ENCODE data around the gene KRT15. TPM values are rescaled to one million over a fixed set of nuclear protein-coding genes. Genes with fewer than 3 reads are reported as not detected.

KRT15 gene
- total and polyA plus RNA-seq, 7 donors, result 0.08 to 0.56 (median 0.18) TPM; not detected in 3

- Histone ChIP-seq H3K9me3 (no peaks in the 10 kb centered on the region), H3K4me1 (no peaks in the 10 kb centered on the region), H3K36me3 (ENCODE audit: insufficient read depth in 1 of 2, low read depth in 1 of 2) (no peaks in the 10 kb centered on the region), H3K4me3 (no peak overlapping the region), H3K27ac (no peak overlapping the region), H3K27me3 (ENCODE audit: insufficient read depth in 3 of 3, low read length in 2 of 3) (peaks cover 0 to 13% (median 8%) of the 10 kb centered on the region in 3 donors)
- ATAC-seq (no peak), DNase-seq (no peak)
- intact Hi-C loops (cut with DNase I), result no loop called here
- TF ChIP-seq CTCF (IDR thresholded peaks at IDR 0.05), result no peak
- WGBS, 3 donors, result 78 to 85% (median 83%) methylated on average over 7 of the region's 7 CpGs
Observed at GRCh38 chr17:41536741-41537613, 18.3 kb upstream of the KRT15 start.

- Histone ChIP-seq H3K4me1 (no peaks in the 10 kb centered on the region), H3K27me3 (ENCODE audit: insufficient read depth in 3 of 3, low read length in 2 of 3) (peaks cover 0 to 16% (median 8%) of the 10 kb centered on the region in 3 donors), H3K36me3 (ENCODE audit: insufficient read depth in 1 of 2, low read depth in 1 of 2) (no peaks in the 10 kb centered on the region), H3K27ac (no peak overlapping the region), H3K4me3 (no peak overlapping the region), H3K9me3 (no peaks in the 10 kb centered on the region)
- ATAC-seq (no peak), DNase-seq (no peak)
- TF ChIP-seq CTCF (IDR thresholded peaks at IDR 0.05), result no peak
- 47 to 58% (median 52%) methylated on average over 15 of the region's 15 CpGs for WGBS, 3 donors
- intact Hi-C loops (cut with DNase I), result no loop called here
Observed at GRCh38 chr17:41535764-41536481, 17.2 kb upstream of the KRT15 start.

GRCh38 chr17:41534899-41535546 lies 16.3 kb upstream of the KRT15 start:
- WGBS, 3 donors, result 68 to 73% (median 70%) methylated on average over 7 of the region's 7 CpGs
- intact Hi-C loops (cut with DNase I), result no loop called here
- no peak overlapping the region for H3K27ac ChIP-seq
- no peak for TF ChIP-seq CTCF (IDR thresholded peaks at IDR 0.05)
- no peaks in the 10 kb centered on the region for H3K36me3 ChIP-seq (ENCODE audit: insufficient read depth in 1 of 2, low read depth in 1 of 2)
- DNase-seq (no peak), ATAC-seq (no peak)
- peaks cover 0 to 25% (median 8%) of the 10 kb centered on the region in 3 donors for H3K27me3 ChIP-seq (ENCODE audit: insufficient read depth in 3 of 3, low read length in 2 of 3)
- no peak overlapping the region for H3K4me3 ChIP-seq
- no peaks in the 10 kb centered on the region for H3K4me1 ChIP-seq
- H3K9me3 ChIP-seq, result no peaks in the 10 kb centered on the region

- H3K27me3 ChIP-seq (ENCODE audit: insufficient read depth in 3 of 3, low read length in 2 of 3), result peaks cover 0 to 38% (median 8%) of the 10 kb centered on the region in 3 donors
- DNase-seq (no peak), ATAC-seq (no peak)
- no peaks in the 10 kb centered on the region for H3K4me1 ChIP-seq
- no peak for TF ChIP-seq CTCF (IDR thresholded peaks at IDR 0.05)
- 78 to 85% (median 78%) methylated on average over 7 of the region's 7 CpGs for WGBS, 3 donors
- no peaks in the 10 kb centered on the region for H3K36me3 ChIP-seq (ENCODE audit: insufficient read depth in 1 of 2, low read depth in 1 of 2)
- no peak overlapping the region for H3K4me3 ChIP-seq
- no peaks in the 10 kb centered on the region for H3K9me3 ChIP-seq
- H3K27ac ChIP-seq, result no peak overlapping the region
- intact Hi-C loops (cut with DNase I), result no loop called here
Observed at GRCh38 chr17:41533613-41534012, 14.9 kb upstream of the KRT15 start.

All from psoas muscle (tissue), 8 donors.